CD4-positive, CD25-positive, alpha-beta regulatory T cell (primary cell): ENCODE measurements around the gene KRTAP5-4. TPM values are rescaled to one million over a fixed set of nuclear protein-coding genes. Genes with fewer than 3 reads are reported as not detected.
"Not testable (repeated sequence)": the region's sequence is repeated elsewhere in the genome, so short reads cannot be mapped to it uniquely, and the experiment has no call there.

Experiments
- ATAC-seq, 2 donors: fragments of 150-1000 bp; cut with Tn5 transposase; one replicate each; pipeline ENCODE4 v1.10.0; 2021; ENCODE audit warnings: low read depth in 2 of 2, moderate number of reproducible peaks in 2 of 2, moderate library complexity in 1 of 2
- DNase-seq, 3 donors: peaks; one replicate each; pipeline versions ENCODE4 v3.0.0 to v3.0.0-alpha.2; 2012 to 2022; ENCODE audit warnings: mixed read lengths in 1 of 3
- H3K27ac ChIP-seq: one replicate; pipeline ENCODE4 v1.7.0; 2013; ENCODE audit warnings: mild to moderate bottlenecking, low read length; ENCODE audit not compliant: insufficient read depth, poor library complexity, severe bottlenecking
- H3K27me3 ChIP-seq: one replicate; pipeline ENCODE4 v1.7.0; 2013; ENCODE audit warnings: low read length; ENCODE audit not compliant: control insufficient read depth, insufficient read depth
- H3K36me3 ChIP-seq: one replicate; pipeline ENCODE4 v1.7.0; 2013; ENCODE audit warnings: mild to moderate bottlenecking, low read length, moderate library complexity; ENCODE audit not compliant: control insufficient read depth, insufficient read depth
- H3K4me1 ChIP-seq: 2 replicates; pipeline ENCODE4 v1.7.0; 2013; ENCODE audit warnings: mild to moderate bottlenecking, low read length; ENCODE audit not compliant: insufficient read depth, control insufficient read depth, poor library complexity, severe bottlenecking
- H3K4me3 ChIP-seq: one replicate; pipeline ENCODE4 v1.7.0; 2013; ENCODE audit warnings: low read depth, mild to moderate bottlenecking, low read length, moderate library complexity
- H3K9me3 ChIP-seq, 2 experiments: 1 replicate in 1 of 2; 2 replicates in 1 of 2; pipeline ENCODE4 v1.7.0; 2013; ENCODE audit warnings: low read length in 2 of 2, mild to moderate bottlenecking in 1 of 2, moderate library complexity in 1 of 2; ENCODE audit not compliant: control insufficient read depth in 2 of 2
- H3K27ac Mint-ChIP-seq, 3 donors: one replicate each; pipeline ENCODE4 v1.8.0; 2020 to 2022; ENCODE audit warnings: mild to moderate bottlenecking in 3 of 3, mixed read lengths in 3 of 3, moderate library complexity in 2 of 3
- H3K27me3 Mint-ChIP-seq: one replicate; pipeline ENCODE4 v1.8.0; 2022; ENCODE audit warnings: mild to moderate bottlenecking, mixed read lengths
- H3K36me3 Mint-ChIP-seq: one replicate; pipeline ENCODE4 v1.8.0; 2020; ENCODE audit warnings: mixed read lengths
- H3K4me1 Mint-ChIP-seq, 4 donors: one replicate each; pipeline ENCODE4 v1.8.0; 2020 to 2022; ENCODE audit warnings: mixed read lengths in 4 of 4, mild to moderate bottlenecking in 1 of 4
- H3K4me3 Mint-ChIP-seq, 4 donors: one replicate each; pipeline ENCODE4 v1.8.0; 2020 to 2022; ENCODE audit warnings: mild to moderate bottlenecking in 4 of 4, mixed read lengths in 4 of 4, moderate library complexity in 3 of 4
- H3K9me3 Mint-ChIP-seq, 7 donors: one replicate each; pipeline ENCODE4 v1.8.0; 2020 to 2022; ENCODE audit warnings: mixed read lengths in 7 of 7, mild to moderate bottlenecking in 3 of 7, moderate library complexity in 2 of 7
- polyA plus RNA-seq, 4 donors: library from polyadenylated mRNA; unstranded; fragments of 300-500 nt; fragmentation: Illumina TruSeq; gene quantifications; one replicate each; pipeline ENCODE4 v1.2.3, GENCODE V29; 2021
- total RNA-seq: library from RNA; stranded (reverse); gene quantifications from one replicate; pipeline ENCODE4 v1.2.3, GENCODE V29; 2022

KRTAP5-4 gene
- total and polyA plus RNA-seq, 5 donors from 2014 or later = not detected

GRCh38 chr11:1592628-1593027 lies 29.3 kb downstream of the KRTAP5-4 start:
- Mint-ChIP-seq H3K36me3 (peaks cover 3% of the 10 kb centered on the region), H3K4me1 (peaks cover 6 to 46% (median 13%) of the 10 kb centered on the region in 4 donors), H3K9me3 (peaks cover 0 to 5% (median 0%) of the 10 kb centered on the region in 7 donors), H3K27me3 (peaks cover 35% of the 10 kb centered on the region), H3K4me3 (no peak overlapping the region), H3K27ac (no peak overlapping the region)
- H3K27ac ChIP-seq = no peak overlapping the region
- H3K4me3 ChIP-seq = no peak overlapping the region
- H3K4me1 ChIP-seq = peaks cover 21% of the 10 kb centered on the region
- no peaks in the 10 kb centered on the region for H3K9me3 ChIP-seq
- no peaks in the 10 kb centered on the region for H3K27me3 ChIP-seq
- DNase-seq = no peak
- ATAC-seq = no peak
- H3K36me3 ChIP-seq = no peaks in the 10 kb centered on the region

GRCh38 chr11:1589996-1590395 lies 31.9 kb downstream of the KRTAP5-4 start:
- Histone ChIP-seq H3K4me3 (no peak overlapping the region), H3K27ac (peak overlapping the region; percentile 5), H3K9me3 (no peaks in the 10 kb centered on the region), H3K27me3 (no peaks in the 10 kb centered on the region), H3K4me1 (peaks cover 24% of the 10 kb centered on the region), H3K36me3 (no peaks in the 10 kb centered on the region)
- Mint-ChIP-seq H3K9me3 (peaks cover 0 to 5% (median 0%) of the 10 kb centered on the region in 7 donors), H3K27me3 (peaks cover 22% of the 10 kb centered on the region), H3K27ac (peak overlapping the region in 1 of 3 donors; percentile 15), H3K4me3 (peak overlapping the region in 2 of 4 donors; percentile 52 to 54), H3K36me3 (peaks cover 3% of the 10 kb centered on the region), H3K4me1 (peaks cover 6 to 45% (median 14%) of the 10 kb centered on the region in 4 donors)
- DNase-seq = no peak
- no peak for ATAC-seq

GRCh38 chr11:1589191-1589963 lies 32.6 kb downstream of the KRTAP5-4 start:
- H3K9me3 ChIP-seq, H3K36me3 Mint-ChIP-seq, H3K36me3 ChIP-seq, H3K9me3 Mint-ChIP-seq, H3K27me3 ChIP-seq: not testable (repeated sequence)
- ATAC-seq = peak; percentile 50 to 89
- H3K27ac ChIP-seq = peak overlapping the region; percentile 38
- H3K4me3 ChIP-seq = peak overlapping the region; percentile 57
- peak in 2 of 3 donors; percentile 38 to 79 for DNase-seq
- H3K4me1 ChIP-seq = peaks cover 30% of the 10 kb centered on the region
- peaks cover 18% of the 10 kb centered on the region for H3K27me3 Mint-ChIP-seq
- peak overlapping the region; percentile 70 to 90 (median 80) for H3K4me3 Mint-ChIP-seq
- H3K27ac Mint-ChIP-seq = peak overlapping the region; percentile 80 to 97 (median 84)
- peaks cover 6 to 42% (median 14%) of the 10 kb centered on the region in 4 donors for H3K4me1 Mint-ChIP-seq

GRCh38 chr11:1586699-1587098 lies 35.2 kb downstream of the KRTAP5-4 start:
- Mint-ChIP-seq H3K36me3 (no peaks in the 10 kb centered on the region), H3K4me1 (peaks cover 6 to 47% (median 10%) of the 10 kb centered on the region in 4 donors), H3K27me3 (peaks cover 8% of the 10 kb centered on the region), H3K27ac (peak overlapping the region in 2 of 3 donors; percentile 60 to 70), H3K4me3 (peak overlapping the region in 1 of 4 donors; percentile 38), H3K9me3 (peaks cover 0 to 5% (median 0%) of the 10 kb centered on the region in 7 donors)
- H3K27ac ChIP-seq = no peak overlapping the region
- H3K27me3 ChIP-seq = no peaks in the 10 kb centered on the region
- H3K4me1 ChIP-seq = peaks cover 35% of the 10 kb centered on the region
- H3K36me3 ChIP-seq = no peaks in the 10 kb centered on the region
- DNase-seq (no peak), ATAC-seq (no peak)
- no peaks in the 10 kb centered on the region for H3K9me3 ChIP-seq
- H3K4me3 ChIP-seq = no peak overlapping the region

GRCh38 chr11:1584661-1585370 lies 37.1 kb downstream of the KRTAP5-4 start, which contains the start of gene KRTAP5-1:
Gene KRTAP5-1, minus strand, starts transcription at chr11:1585283. Its CDS starts 34 bp downstream, at chr11:1585249.
- Mint-ChIP-seq H3K4me1 (peaks cover 6 to 42% (median 10%) of the 10 kb centered on the region in 4 donors), H3K27ac (peak within 1 kb of the TSS in 1 of 3 donors; percentile 73), H3K4me3 (peak within 1 kb of the TSS in 1 of 4 donors; percentile 44)
- H3K36me3 Mint-ChIP-seq, H3K36me3 ChIP-seq, H3K9me3 Mint-ChIP-seq, H3K27me3 Mint-ChIP-seq, H3K9me3 ChIP-seq, H3K4me3 ChIP-seq, DNase-seq, H3K27ac ChIP-seq, ATAC-seq, H3K27me3 ChIP-seq: not testable (repeated sequence)
- peaks cover 31% of the 10 kb centered on the region for H3K4me1 ChIP-seq

- not testable (repeated sequence) for H3K27me3 ChIP-seq, H3K9me3 Mint-ChIP-seq, H3K36me3 ChIP-seq, DNase-seq, H3K4me3 Mint-ChIP-seq, H3K4me3 ChIP-seq, H3K36me3 Mint-ChIP-seq, H3K27ac Mint-ChIP-seq, H3K27ac ChIP-seq, ATAC-seq, H3K27me3 Mint-ChIP-seq, H3K9me3 ChIP-seq
- H3K4me1 ChIP-seq = peaks cover 15% of the 10 kb centered on the region
- peaks cover 0 to 26% (median 2%) of the 10 kb centered on the region in 4 donors for H3K4me1 Mint-ChIP-seq
These were observed 39.0 kb downstream of the KRTAP5-4 start for GRCh38 chr11:1582909-1583308.

- H3K27ac Mint-ChIP-seq = peak overlapping the region in 1 of 3 donors; percentile 51
- H3K36me3 Mint-ChIP-seq = peaks cover 4% of the 10 kb centered on the region
- ATAC-seq = no peak
These were observed 40.0 kb downstream of the KRTAP5-4 start for GRCh38 chr11:1581976-1582375.

More at GRCh38 chr11:1581976-1582375, 40.0 kb downstream of the KRTAP5-4 start:
- H3K9me3 ChIP-seq = no peaks in the 10 kb centered on the region
- peaks cover 14% of the 10 kb centered on the region for H3K4me1 ChIP-seq
- H3K4me3 ChIP-seq = no peak overlapping the region
- peaks cover 0 to 7% (median 0%) of the 10 kb centered on the region in 7 donors for H3K9me3 Mint-ChIP-seq
- no peaks in the 10 kb centered on the region for H3K36me3 ChIP-seq
- no peak for DNase-seq
- no peaks in the 10 kb centered on the region for H3K27me3 ChIP-seq
- no peak overlapping the region for H3K4me3 Mint-ChIP-seq
- no peak overlapping the region for H3K27ac ChIP-seq
- no peaks in the 10 kb centered on the region for H3K27me3 Mint-ChIP-seq
- peaks cover 0 to 21% (median 2%) of the 10 kb centered on the region in 4 donors for H3K4me1 Mint-ChIP-seq
